NK-92 treated with Interleukin-12 subunit alpha and Interleukin-12 subunit beta, amount 100 ng/mL, for 24 hours (cell line): Measurements from ENCODE around the gene FN1.

ENCODE experiments used
- DNase-seq: peaks from one replicate; lab custom pipeline; 2025; lab: John Stamatoyannopoulos, UW

The FN1 gene

DNA sequence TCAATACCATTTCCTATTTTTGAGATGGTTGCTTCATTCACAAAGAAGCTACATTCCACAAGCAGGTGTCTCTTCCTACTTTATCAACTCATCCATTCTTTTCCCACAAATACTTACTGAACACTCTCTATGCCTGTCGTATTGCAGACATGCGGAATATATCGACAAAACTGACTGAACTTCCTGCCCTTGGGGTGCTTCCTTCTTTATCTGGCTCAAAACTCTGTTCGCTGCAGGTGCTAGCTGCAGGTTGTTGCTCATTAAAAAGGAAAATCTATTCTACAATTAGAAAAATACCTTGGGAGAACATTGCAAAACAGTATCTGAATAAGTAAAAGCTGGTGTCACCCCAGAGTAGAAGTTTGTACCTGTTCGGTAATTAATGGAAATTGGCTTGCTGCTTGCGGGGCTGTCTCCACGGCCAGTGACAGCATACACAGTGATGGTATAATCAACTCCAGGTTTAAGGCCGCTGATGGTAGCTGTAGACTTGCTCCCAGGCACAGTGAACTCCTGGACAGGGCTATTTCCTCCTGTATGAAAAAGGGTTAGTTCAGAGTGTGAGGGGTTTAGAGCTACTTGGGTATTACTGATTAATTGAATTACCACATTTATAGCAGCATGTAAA is 52.1 kb downstream of the FN1 start:
- DNase-seq, result no peak

DNA sequence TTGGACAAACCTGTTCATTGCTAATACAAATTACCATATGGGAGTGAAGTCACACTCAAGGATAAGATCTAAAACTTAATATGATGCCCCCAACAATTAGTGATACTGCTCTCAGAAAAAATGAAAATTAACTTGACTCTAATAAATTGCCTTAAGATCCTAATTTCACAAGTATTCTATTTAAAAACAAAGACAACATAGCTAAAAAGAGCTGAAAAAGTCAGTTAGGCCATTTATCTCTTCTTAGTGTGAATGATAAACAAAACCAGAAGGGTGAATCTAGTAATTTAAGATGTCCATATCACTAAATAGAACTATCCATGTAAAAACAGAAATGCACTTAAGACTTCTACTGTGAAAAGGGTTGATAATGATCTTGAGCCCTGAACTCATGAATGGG is 53.4 kb downstream of the FN1 start:
- DNase-seq, result no peak

DNA sequence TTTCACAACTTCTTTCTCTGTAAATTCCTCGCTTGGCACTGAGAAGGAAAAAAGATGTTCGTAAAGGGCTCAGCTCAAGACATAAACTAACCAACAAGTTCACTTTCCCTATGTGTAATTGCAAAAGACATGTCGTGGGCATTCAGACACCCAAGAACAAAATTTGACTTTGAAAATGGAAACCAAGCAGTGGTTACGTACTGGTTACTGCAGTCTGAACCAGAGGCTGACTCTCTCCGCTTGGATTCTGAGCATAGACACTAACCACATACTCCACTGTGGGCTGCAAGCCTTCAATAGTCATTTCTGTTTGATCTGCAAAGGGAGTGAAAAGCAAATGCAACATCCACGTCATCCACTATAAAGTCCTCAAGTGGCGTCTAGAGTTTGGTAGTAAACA is 53.9 kb downstream of the FN1 start:
- DNase-seq, result no peak

DNA sequence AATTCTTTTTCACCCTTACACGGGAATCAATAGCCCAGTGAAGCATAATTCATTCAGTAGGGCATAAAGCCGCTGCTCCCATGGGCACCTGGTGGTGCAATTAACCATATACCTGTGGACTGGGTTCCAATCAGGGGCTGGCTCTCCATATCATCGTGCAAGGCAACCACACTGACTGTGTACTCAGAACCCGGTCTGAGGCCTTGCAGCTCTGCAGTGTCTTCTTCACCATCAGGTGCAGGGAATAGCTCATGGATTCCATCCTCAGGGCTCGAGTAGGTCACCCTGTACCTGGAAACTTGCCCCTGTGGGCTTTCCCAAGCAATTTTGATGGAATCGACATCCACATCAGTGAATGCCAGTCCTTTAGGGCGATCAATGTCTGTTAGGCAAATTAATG is 55.2 kb downstream of the FN1 start:
- no peak for DNase-seq

DNA sequence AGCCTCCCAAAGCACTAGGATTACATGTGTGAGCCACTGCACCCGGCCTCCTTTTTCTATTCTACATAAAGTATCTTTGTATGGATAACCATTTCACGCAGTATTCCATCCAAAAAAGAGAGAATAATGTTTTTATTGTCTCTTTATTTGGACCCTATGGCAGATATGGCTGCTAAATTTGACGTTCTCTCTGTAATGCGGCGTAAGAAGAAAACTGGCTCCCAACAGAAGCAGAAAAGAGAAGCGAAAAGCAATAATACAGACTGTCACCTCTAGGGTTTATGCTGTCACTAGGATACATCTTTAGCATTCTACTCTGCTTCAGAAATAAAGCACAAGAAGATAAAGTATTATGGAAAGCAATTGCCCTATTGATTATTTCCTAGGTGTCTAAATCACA is 55.9 kb downstream of the FN1 start:
- no peak for DNase-seq

DNA sequence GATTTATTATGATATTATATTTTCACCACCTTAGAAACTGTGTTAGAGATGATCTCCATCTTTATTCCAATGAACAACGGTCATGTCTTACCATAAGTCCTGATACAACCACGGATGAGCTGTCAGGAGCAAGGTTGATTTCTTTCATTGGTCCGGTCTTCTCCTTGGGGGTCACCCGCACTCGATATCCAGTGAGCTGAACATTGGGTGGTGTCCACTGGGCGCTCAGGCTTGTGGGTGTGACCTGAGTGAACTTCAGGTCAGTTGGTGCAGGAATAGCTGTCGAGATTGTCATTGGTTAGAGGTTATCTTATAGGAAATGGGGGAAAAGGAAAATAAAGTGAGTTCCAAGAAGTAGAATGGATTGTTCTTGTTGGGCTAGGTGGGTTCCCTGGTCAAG is 56.8 kb downstream of the FN1 start:
- DNase-seq, result no peak

DNA sequence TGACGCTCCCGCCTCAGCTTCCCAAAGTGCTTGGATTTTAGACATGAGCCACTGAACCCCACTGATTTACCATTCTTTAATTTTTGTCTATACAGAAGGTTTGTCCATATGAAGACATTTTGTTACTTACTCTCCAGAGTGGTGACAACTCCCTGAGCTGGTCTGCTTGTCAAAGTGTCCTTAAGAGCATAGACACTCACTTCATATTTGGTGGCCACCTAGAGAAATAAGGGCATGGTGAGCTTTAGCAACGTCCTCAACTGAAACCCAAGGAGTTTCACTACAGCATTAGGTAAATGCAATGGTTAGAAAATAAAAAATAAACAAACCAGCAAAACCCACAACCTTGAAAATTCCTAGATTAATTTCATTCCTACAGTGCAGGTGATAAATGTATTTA is 57.8 kb downstream of the FN1 start:
- no peak for DNase-seq

DNA sequence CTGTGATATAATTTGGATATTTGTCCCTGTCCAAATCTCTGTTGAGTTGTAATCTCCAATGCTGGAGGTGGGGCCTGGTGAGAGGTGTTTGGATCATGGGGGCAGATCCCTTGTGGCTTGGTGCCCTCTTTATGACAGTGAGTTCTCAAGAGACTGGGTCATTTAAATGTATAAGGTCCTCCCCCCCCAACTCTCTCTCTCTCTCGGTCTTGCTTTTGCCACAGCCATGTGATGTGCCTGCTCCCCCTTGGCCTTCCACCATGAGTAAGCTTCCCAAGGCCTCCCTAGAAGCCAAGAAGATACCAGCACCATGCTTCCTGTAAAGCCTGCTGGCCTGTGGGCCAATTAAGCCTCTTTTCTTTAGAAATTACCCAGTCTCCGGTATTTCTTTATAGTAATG is 58.6 kb downstream of the FN1 start:
- no peak for DNase-seq

DNA sequence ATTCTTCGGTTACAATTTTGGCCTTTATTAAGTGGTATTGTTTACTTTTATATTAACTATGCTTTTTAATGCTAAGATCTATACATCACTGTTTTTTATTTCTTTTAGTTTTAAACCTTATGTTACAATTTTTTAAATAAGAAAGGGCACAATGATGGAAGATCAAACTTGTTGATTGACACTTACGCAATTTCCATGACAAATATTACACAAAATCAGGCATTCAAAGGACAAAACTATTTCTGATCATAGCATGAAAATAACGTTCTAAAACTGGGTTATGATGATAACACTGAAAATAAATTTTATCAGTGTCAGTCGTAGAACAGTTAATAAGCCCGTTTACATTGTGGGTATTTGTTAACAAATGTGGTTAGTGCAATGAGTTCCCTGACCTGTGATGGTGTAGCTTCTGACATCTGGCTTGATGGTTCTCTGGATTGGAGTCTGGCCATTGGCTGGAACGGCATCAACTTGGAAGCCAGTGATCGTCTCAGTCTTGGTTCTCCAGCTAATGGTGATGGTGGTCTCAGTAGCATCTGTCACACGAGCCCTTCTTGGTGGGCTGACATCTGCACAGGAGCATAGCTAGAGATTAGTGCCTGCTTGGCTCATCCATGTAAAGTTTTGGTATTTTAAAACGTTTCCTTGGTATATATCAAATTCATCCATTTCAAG is 59.6 kb downstream of the FN1 start:
- DNase-seq, result no peak

DNA sequence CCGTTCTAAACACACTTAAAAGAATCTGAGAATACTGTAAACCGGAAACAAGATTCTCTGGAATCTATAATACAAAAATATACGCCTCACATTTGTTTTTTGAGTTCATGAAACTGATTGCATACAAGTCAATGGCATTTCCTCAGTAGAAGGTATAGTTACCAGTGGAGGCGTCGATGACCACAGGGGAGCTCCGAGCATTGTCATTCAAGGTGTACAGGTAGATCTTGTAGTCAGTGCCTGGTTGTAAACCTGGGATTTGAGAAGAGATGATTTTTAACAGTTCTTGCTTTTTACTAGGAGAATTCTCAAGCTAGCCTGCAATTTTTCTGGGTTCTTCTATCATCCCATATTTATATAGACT is 60.4 kb downstream of the FN1 start:
- no peak for DNase-seq

DNA sequence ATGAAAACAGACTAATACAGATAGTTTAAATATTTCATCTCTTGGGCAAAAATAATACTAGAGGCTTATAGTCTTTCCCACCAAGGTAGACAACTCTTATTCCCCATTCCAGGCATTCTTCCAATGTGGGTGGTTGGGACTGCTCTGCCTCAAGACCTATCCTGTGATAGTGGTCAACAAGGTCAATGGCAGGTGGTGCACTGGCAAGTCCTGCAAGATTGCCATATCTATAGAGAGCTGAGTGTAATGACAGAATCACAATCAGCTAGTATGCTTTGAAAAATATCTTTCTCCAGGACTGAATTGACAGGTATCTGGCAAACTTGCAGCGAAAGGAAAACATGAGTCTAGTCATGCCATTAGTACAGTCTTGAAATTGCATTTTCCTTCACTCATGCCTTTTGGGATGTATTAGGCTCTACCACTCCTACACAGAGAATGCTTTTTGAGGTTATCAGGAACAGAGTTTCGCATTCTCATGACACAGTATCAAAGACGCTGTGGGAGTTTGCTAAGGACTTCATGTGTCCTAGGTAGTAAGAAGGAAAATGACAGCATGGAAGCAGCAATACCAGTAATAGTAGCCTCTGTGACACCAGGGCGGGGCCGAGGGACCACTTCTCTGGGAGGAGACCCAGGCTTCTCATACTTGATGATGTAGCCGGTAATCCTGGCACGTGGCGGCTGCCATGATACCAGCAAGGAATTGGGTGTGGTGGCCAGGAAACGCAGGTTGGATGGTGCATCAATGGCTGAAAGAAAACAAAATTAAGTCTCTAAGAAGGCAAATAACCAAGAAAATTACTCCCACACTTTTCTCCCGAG is 61.0 kb downstream of the FN1 start:
- DNase-seq, result no peak

DNA sequence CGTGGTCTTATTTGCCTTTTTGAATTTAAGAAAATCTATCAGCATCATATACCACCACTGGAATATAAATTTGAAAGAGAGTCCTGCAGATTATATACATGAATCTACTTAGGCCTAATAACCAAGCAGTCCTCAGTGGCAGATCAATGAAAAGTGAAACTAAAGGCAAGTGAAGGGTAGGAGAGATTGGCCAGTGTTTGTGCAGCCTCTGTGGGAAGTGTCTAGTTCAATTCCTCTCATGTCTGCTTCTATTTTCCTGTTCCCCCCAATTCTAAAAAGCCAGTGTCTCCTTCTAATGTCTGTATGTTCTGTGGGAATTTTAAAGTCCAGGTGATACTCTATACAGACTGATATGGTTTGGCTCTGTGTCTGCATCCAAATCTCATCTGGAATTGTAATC is 61.9 kb downstream of the FN1 start:
- DNase-seq, result no peak

DNA sequence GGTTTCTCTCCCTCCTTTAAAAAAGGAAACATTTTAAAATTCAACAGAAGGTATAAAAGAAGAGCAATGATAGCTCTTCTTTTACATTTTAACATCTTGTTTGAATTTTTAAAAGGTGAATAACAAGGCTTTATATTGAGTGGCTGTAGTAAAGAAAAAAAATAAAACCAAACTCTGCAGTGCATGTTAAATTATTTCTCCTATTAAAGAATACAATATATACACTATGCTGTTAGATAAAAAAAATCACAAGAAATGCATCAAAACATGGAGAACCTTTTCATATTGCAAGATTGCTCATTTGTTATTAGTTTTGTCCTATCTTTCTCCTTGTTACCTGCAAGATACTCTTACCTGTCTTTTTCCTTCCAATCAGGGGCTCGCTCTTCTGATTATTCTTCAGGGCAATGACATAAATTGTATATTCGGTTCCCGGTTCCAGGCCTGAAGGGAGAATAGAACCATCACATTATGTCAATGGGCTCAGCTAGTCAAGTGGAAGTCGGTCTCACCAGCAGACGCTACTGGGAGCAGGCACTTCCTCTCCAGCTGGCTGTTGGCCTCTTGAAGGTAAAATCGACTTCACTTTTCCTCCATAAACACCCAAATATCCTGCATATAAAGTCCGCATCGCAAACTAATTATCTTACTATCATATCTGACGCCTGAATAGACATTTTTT is 62.8 kb downstream of the FN1 start:
- no peak for DNase-seq

DNA sequence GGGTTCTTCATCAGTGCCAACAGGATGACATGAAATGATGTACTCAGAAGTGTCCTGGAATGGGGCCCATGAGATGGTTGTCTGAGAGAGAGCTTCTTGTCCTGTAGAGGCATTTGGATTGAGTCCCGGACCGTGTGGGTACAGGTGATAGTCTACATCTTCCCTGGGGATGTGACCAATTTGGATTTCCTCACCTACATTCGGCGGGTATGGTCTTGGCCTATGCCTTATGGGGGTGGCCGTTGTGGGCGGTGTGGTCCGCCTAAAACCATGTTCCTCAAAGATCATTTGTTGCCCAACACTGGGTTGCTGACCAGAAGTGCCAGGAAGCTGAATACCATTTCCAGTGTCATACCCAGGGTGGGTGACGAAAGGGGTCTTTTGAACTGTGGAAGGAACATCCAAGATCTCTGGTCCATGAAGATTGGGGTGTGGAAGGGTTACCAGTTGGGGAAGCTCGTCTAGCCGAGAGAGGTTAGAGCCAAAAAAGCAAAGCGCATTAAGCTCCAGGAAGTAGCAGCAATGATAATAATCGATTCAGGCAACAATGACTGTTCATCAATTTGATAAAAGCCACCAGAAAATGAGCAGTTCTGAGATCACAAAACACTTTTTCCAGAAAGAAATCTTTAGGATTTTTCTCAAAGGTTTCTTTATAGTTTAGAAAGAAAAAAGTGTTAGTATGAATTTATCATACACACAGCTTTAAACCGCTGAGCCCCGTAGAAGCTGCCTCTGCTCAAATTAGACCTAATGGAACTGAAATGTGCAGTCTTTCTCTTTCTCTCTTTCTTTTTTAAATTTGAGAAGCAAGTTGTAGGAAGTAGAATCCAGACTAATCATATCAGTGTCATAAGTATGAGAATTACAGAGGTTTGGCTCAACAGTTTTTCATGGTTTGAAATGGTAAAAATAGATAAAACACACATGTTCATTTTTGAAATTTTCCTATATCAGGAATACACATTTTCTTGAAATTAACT is 63.7 kb downstream of the FN1 start:
- no peak for DNase-seq

DNA sequence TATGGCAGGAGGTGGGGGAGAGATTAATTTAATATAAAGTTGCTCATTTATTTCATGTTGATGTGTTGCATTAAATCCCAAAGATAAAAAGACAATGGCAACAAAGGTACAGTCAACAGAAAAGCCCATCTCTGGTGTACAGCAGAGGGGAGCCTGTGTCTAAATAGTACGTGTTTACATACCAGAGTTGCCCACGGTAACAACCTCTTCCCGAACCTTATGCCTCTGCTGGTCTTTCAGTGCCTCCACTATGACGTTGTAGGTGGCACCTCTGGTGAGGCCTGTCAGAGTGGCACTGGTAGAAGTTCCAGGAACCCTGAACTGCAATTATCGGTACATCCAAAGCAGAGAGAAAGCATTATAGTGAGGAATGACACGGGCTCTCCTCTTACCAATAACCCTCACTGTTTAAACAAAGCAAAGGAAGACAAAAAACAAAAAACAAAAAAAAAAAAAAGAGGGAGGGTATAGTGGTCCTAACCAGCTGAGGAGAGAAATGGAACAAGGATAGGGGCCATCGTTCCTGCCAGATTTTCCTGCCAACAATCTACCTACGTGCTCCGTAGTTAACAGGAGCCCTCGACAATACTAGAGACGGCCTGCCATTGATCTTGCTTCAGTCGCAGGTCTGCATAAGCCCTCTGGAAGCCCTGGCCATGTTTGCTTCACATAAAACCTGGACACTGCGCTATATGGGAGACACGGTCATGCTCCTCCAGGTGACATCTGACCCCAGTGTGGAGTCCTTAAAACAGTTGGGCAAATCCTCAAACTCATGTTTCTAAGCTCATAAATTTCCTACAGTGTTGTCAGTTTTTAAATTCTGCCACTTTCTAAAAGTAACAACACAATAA is 65.5 kb downstream of the FN1 start:
- DNase-seq, result no peak

DNA sequence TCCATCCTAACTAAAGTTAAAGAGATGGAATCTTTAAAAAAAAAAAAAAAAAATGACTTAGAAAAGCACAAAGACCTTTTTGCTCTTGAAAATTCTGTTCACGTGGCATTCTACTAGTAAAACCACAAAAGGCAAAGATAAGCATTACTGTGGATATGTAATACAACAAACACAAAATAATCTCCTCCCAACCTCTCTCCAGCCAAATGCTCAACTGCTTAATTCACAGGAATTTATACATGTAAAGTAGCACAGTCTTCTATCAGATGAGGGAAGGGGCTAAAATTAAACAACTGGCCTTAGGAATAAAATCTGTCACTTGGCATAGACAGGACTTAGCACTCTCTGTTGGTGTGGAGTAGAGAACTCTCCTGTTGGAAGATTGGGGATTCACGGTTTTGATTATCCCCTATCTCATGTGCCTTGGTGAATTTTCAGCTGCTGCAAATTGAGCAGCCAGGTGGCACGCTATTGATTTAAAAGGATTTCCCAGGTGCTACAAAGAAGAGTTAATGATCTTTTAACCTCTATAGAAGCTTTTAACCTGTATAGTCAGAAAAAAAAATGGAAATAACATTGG is 66.6 kb downstream of the FN1 start:
- DNase-seq, result no peak

DNA sequence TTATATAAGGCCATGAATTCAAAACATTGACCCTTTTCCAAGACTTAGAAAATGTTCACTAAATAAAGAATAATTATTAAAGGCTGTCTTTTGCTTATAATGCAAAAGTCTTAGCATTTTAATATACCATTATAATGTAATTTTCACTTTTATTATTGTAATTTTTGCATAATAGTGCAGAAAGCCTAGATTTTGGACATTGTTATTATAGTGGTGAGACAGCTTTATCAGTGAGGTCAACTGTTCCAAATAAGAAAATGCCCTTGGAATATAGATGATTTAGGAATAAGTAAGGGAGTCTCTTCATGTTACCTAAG is 67.4 kb downstream of the FN1 start:
- DNase-seq, result no peak

DNA sequence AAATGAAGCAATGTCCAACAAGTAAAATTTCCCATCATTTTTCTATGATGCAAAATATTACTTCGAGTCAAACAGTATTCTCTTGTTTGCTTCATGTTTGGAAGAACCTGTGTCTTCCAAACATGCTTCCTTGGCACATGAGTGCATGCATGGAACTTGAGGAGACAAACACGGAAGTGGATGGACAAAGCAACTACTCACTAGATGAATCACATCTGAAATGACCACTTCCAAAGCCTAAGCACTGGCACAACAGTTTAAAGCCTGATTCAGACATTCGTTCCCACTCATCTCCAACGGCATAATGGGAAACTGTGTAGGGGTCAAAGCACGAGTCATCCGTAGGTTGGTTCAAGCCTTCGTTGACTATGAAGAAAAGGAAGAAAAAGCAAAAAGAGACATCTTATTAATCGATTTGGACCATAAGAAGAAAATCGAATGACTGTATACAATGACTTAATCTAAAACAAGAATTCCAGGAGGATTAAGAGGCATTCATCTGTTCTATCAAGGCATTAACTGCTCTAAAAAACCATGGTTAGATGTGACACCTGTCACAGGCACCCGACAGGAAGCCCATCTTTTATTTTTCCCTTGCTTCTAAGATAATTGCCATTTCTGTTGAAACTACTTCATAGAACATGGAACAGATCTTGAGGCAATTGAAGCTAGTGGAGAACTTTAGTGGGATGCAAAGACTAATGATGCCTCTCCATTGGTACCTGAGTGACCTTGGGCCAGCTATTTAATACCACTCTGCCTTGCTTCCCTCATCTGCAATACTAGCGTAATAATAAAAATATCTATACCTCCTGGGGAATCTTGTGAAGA is 68.0 kb downstream of the FN1 start:
- no peak for DNase-seq

DNA sequence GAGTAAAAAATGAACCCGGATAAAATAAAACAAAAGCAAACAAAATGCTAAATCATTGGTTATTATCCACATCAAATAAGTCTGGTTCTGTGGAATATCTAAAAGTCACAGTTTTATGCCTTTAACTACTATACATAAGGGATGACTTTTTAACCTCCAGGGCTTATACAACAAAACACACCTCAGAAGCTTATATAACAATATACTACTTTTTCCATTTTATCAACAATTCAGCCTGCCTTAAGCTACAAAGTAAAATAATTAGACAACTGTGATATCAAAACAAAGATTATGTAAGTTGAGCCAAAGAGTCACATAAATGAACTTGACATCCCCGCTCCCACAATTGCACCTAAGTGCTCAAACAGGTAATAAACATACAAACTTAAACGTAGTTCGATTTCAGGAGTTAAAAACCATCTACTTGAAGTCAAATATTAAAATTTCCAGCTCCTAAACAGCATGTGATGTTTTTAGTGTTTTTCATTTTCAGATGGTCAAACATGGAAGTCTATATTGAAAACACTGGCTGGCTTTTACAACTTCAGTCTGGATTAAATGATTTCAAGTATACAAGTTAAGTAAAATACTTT is 69.3 kb downstream of the FN1 start:
- DNase-seq, result no peak
